ENCODE data around the gene SH3BP4. TPM values are rescaled to one million over a fixed set of nuclear protein-coding genes. Genes with fewer than 3 reads are reported as not detected.
"Not testable (repeated sequence)": the region's sequence is repeated elsewhere in the genome, so short reads cannot be mapped to it uniquely, and the experiment has no call there.

SH3BP4 gene
- total and polyA plus RNA-seq, 7 donors, result 4.8 to 22.8 (median 14.0) TPM

DNA sequence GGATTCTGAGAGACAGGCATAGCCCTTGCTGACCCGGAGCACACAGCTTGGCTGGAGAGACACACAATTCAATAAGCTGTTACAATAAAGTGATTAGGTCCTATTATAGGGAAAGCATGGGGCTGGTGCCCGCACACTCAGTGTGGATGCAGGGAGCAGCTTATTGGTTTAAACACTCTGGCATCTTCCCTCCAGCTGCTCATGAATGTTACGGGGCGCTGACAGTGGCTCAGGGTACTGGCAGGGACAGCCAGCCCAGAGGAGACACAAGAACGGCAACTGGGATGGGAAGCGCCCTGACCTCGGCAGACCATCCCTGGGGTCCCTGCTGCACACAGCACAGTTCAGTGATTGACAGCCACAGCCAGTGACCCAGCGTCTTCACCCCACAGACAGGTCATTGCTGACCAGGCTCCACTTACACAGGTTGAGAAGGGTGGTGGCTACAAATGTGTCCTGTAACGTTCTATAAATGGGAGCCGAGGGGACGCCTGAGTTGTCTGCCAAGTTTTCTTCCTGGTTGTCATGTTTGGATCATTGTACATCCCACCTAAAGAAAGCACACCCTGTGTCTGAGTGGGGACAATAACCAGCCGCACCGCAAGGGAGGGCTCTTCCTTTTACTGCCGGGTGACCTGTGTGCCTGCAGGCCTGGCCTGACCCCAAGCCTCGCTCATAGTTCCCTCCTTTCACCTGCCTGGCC, 60.3 kb downstream of the SH3BP4 start:
- no peaks in the 10 kb centered on the region for H3K27me3 ChIP-seq
- H3K27ac ChIP-seq, result no peak overlapping the region
- peak; percentile 47 for DNase-seq
- TF ChIP-seq EP300 (IDR thresholded peaks at IDR 0.05) (no peak), CTCF (IDR thresholded peaks at IDR 0.05) (no peak), POLR2AphosphoS5 (IDR thresholded peaks at IDR 0.05) (no peak), POLR2A (IDR thresholded peaks at IDR 0.05) (no peak)
- H3K4me3 ChIP-seq, result no peak overlapping the region
- peaks cover 0 to 5% (median 0%) of the 10 kb centered on the region in 4 donors for H3K9me3 ChIP-seq
- intact Hi-C loops (cut with DNase I), result no loop called here
- 90% methylated on average over 15 of the region's 15 CpGs for WGBS, 2 donors
- H3K36me3 ChIP-seq, result no peaks in the 10 kb centered on the region
- H3K4me1 ChIP-seq, result peaks cover 0 to 17% (median 4%) of the 10 kb centered on the region in 4 donors

DNA sequence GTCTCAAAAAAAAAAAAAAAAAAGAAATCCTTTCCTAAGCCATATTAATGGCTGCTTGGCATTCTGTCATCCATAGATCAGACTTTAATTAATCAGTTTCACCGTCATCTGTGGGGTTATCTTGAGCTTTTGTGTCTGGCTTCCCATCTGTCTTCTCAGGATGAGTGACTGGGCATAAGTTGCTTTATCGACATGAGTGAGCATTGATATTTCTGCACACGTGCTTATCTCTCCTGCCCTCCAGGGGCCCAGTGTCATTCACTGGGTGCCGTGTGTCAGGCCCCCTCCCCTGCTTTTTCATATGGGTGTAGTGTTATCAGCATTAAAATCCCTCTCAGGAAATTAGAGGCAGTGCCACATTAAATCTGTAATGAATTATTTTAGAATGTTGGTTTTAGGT, 65.6 kb downstream of the SH3BP4 start:
- H3K4me1 ChIP-seq, result no peaks in the 10 kb centered on the region
- H3K27me3 ChIP-seq, result no peaks in the 10 kb centered on the region
- H3K9me3 ChIP-seq, result peaks cover 0 to 5% (median 0%) of the 10 kb centered on the region in 4 donors
- no peak for DNase-seq
- WGBS, 2 donors, result 79 to 80% methylated on average over 4 of the region's 4 CpGs
- no peak overlapping the region for H3K27ac ChIP-seq
- TF ChIP-seq CTCF (IDR thresholded peaks at IDR 0.05) (no peak), POLR2AphosphoS5 (IDR thresholded peaks at IDR 0.05) (no peak), POLR2A (IDR thresholded peaks at IDR 0.05) (no peak), EP300 (IDR thresholded peaks at IDR 0.05) (no peak)
- no peak overlapping the region for H3K4me3 ChIP-seq
- intact Hi-C loops (cut with DNase I), result no loop called here
- no peaks in the 10 kb centered on the region for H3K36me3 ChIP-seq

DNA sequence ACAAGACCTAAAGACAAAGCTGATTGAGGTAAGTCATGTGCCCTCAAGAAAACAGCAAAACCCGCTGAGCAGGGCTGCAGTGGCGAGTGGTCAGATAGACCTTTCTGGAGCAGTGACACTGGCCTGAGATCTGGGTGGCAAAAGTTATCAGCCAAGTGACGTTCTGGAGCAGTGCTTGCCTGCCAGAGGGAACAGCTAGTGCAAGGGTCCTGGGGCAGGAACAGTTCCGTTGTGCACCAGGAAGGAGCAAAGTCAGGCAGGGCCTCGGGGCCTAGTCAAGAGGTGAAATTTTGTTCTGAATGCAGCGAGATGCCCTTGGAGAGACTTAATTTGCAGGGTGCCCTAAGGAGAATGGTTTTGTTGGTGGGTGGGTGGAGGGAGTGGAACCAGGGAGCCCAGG, 67.0 kb downstream of the SH3BP4 start:
- no peak overlapping the region for H3K4me3 ChIP-seq
- no peaks in the 10 kb centered on the region for H3K4me1 ChIP-seq
- H3K9me3 ChIP-seq, result peaks cover 0 to 5% (median 0%) of the 10 kb centered on the region in 4 donors
- no peak overlapping the region for H3K27ac ChIP-seq
- TF ChIP-seq EP300 (IDR thresholded peaks at IDR 0.05) (no peak), POLR2A (IDR thresholded peaks at IDR 0.05) (no peak), POLR2AphosphoS5 (IDR thresholded peaks at IDR 0.05) (no peak), CTCF (IDR thresholded peaks at IDR 0.05) (no peak)
- no peaks in the 10 kb centered on the region for H3K27me3 ChIP-seq
- no peak for DNase-seq
- intact Hi-C loops (cut with DNase I), result no loop called here
- no peaks in the 10 kb centered on the region for H3K36me3 ChIP-seq
- 94 to 95% methylated on average over 6 of the region's 6 CpGs for WGBS, 2 donors

DNA sequence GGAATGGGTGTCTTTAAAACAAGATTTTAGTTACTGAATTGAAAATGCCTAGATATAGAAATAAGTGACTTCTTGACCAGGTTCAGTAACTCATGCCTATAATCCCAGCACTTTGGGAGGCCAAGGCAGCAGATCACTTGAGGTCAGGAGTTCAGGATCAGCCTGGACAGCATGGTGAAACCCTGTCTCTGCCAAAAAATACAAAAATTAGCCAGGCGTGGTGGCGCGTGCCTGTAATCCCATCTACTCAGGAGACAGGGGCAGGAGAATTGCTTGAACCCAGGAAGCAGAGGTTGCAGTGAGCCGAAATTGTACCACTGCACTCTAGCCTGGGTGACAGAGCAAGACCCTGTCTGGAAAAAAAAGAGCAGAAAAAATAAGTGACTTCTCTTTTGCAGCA, 68.3 kb downstream of the SH3BP4 start:
- H3K27ac ChIP-seq; H3K9me3 ChIP-seq; H3K27me3 ChIP-seq; H3K4me3 ChIP-seq; intact Hi-C loops (cut with DNase I); DNase-seq; H3K36me3 ChIP-seq: not testable (repeated sequence)
- H3K4me1 ChIP-seq, result peaks cover 0 to 10% (median 0%) of the 10 kb centered on the region in 4 donors
- WGBS, 2 donors, result 94 to 95% methylated on average over 4 of the region's 4 CpGs

DNA sequence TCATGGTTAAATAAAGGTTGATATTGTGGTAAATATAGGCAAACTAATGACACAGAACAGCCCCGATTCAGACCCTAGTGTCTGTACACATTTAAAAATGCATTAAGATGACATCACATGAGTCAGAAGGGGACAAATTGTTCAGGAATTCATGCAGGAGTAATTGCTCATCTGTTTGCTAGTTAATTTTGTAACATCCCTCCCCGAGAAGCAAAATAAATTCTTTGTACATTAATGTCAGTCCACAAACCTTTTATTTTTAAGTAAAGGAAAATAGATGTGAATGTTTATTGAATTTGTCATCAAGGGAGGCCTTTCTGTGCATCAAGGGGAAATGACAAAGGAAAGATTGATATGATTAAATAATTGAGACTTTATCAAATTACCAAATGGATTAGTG, 69.9 kb downstream of the SH3BP4 start:
- WGBS, 2 donors, result 80 to 81% methylated on average over 2 of the region's 2 CpGs
- H3K27ac ChIP-seq, result no peak overlapping the region

More for the DNA sequence above, 69.9 kb downstream of the SH3BP4 start:
- H3K4me1 ChIP-seq, result peaks cover 0 to 26% (median 7%) of the 10 kb centered on the region in 4 donors
- H3K36me3 ChIP-seq, result no peaks in the 10 kb centered on the region
- TF ChIP-seq POLR2AphosphoS5 (IDR thresholded peaks at IDR 0.05) (no peak), CTCF (IDR thresholded peaks at IDR 0.05) (no peak), POLR2A (IDR thresholded peaks at IDR 0.05) (no peak), EP300 (IDR thresholded peaks at IDR 0.05) (no peak)
- intact Hi-C loops (cut with DNase I), result no loop called here
- DNase-seq, result no peak
- no peak overlapping the region for H3K4me3 ChIP-seq
- no peaks in the 10 kb centered on the region for H3K9me3 ChIP-seq
- no peaks in the 10 kb centered on the region for H3K27me3 ChIP-seq
